HEK293 (cell line): ENCODE measurements around the gene RNU2-1.

Experiments
- CTCF ChIA-PET: fragments of 350-600 bp; formaldehyde crosslinking; extraction: SDS; loops from one replicate; lab custom pipeline; 2021; ENCODE audit warnings: antibody characterized with exemption; lab: Yijun Ruan, JAX
- POLR2A ChIA-PET: fragments of 300-600 bp; formaldehyde crosslinking; extraction: SDS; loops from one replicate; lab custom pipeline; 2020; ENCODE audit warnings: antibody characterized with exemption, inconsistent platforms; lab: Yijun Ruan, JAX
- H3K27ac ChIP-seq: fragments of 200-500 bp; sonication (Bioruptor generic); 2 replicates; pipeline ENCODE4 v1.5.1; 2014; ENCODE audit warnings: low read depth, low read length, control low read depth, inconsistent platforms; ENCODE audit errors: extremely low read depth
- H3K36me3 ChIP-seq, 2 experiments: fragments of 200-500 bp in 1 of 2; sonication (Bioruptor generic) in 1 of 2; 1 replicate in 1 of 2; 2 replicates in 1 of 2; pipeline ENCODE4 v1.5.1; 2014 to 2017; ENCODE audit warnings: inconsistent platforms in 2 of 2, low read length in 2 of 2; ENCODE audit not compliant: control insufficient read depth in 2 of 2, insufficient read depth in 1 of 2
- H3K4me1 ChIP-seq: fragments of 200-500 bp; sonication (Bioruptor generic); 2 replicates; pipeline ENCODE4 v1.5.1; 2014; ENCODE audit warnings: mild to moderate bottlenecking, low read length, inconsistent platforms; ENCODE audit not compliant: control insufficient read depth, insufficient read depth
- H3K4me3 ChIP-seq: 2 replicates; pipeline ENCODE4 v1.5.1; 2011; ENCODE audit warnings: low read depth, mild to moderate bottlenecking, control low read depth, low read length, moderate library complexity
- H3K9me3 ChIP-seq: fragments of 200-500 bp; sonication (Bioruptor generic); 2 replicates; pipeline ENCODE4 v1.5.1; 2014; ENCODE audit warnings: low read depth, low read length, inconsistent platforms; ENCODE audit not compliant: control insufficient read depth, insufficient read depth
- SP7 ChIP-seq: fragments of 450-650 bp; formaldehyde crosslinking; IDR thresholded peaks from 2 replicates; pipeline ENCODE4 v1.5.1; 2016; ENCODE audit warnings: missing biosample characterization, missing genetic modification characterization
- ZBTB7A ChIP-seq: fragments of 450-650 bp; formaldehyde crosslinking; IDR thresholded peaks from 2 replicates; pipeline ENCODE4 v1.5.1; 2016; ENCODE audit warnings: low read depth, missing biosample characterization, missing genetic modification characterization
- ZFHX2 ChIP-seq: fragments of 450-650 bp; formaldehyde crosslinking; conservative IDR thresholded peaks from 2 replicates; pipeline ENCODE4 v1.5.1; 2016; ENCODE audit warnings: missing biosample characterization, missing genetic modification characterization
- ZFP69B ChIP-seq: fragments of 450-650 bp; formaldehyde crosslinking; IDR thresholded peaks from 2 replicates; pipeline ENCODE4 v1.5.1; 2016; ENCODE audit warnings: missing biosample characterization, missing genetic modification characterization
- ZNF133 ChIP-seq: fragments of 450-650 bp; formaldehyde crosslinking; IDR thresholded peaks from 2 replicates; pipeline ENCODE4 v1.5.1; 2016; ENCODE audit warnings: missing biosample characterization, missing genetic modification characterization
- ZNF138 ChIP-seq: fragments of 450-650 bp; formaldehyde crosslinking; IDR thresholded peaks from 2 replicates; pipeline ENCODE4 v1.5.1; 2016; ENCODE audit warnings: missing biosample characterization, missing genetic modification characterization, borderline replicate concordance
- ZNF169 ChIP-seq: fragments of 450-650 bp; formaldehyde crosslinking; IDR thresholded peaks from 2 replicates; pipeline ENCODE4 v1.5.1; 2016; ENCODE audit warnings: missing biosample characterization, missing genetic modification characterization
- ZNF221 ChIP-seq: fragments of 450-650 bp; formaldehyde crosslinking; IDR thresholded peaks from 2 replicates; pipeline ENCODE4 v1.5.1; 2017; ENCODE audit warnings: missing biosample characterization, missing genetic modification characterization, borderline replicate concordance
- ZNF341 ChIP-seq: fragments of 450-650 bp; formaldehyde crosslinking; IDR thresholded peaks from 2 replicates; pipeline ENCODE4; 2016; ENCODE audit warnings: low read depth, missing biosample characterization, missing genetic modification characterization
- ZNF501 ChIP-seq: fragments of 450-650 bp; formaldehyde crosslinking; IDR thresholded peaks from 2 replicates; pipeline ENCODE4 v1.5.1; 2016; ENCODE audit warnings: missing biosample characterization, missing genetic modification characterization
- ZNF514 ChIP-seq: fragments of 450-650 bp; formaldehyde crosslinking; IDR thresholded peaks from 2 replicates; pipeline ENCODE4 v1.5.1; 2016; ENCODE audit warnings: missing biosample characterization, missing genetic modification characterization
- ZNF600 ChIP-seq: fragments of 450-650 bp; formaldehyde crosslinking; IDR thresholded peaks from 2 replicates; pipeline ENCODE4 v1.5.1; 2016; ENCODE audit warnings: missing biosample characterization, missing genetic modification characterization
- ZNF610 ChIP-seq: fragments of 450-650 bp; formaldehyde crosslinking; IDR thresholded peaks from 2 replicates; pipeline ENCODE4 v1.5.1; 2016; ENCODE audit warnings: missing biosample characterization, missing genetic modification characterization, borderline replicate concordance
- ZNF621 ChIP-seq: fragments of 450-650 bp; formaldehyde crosslinking; IDR thresholded peaks from 2 replicates; pipeline ENCODE4 v1.5.1; 2017; ENCODE audit warnings: missing biosample characterization, missing genetic modification characterization
- TF ChIP-seq, protein P1 (sequence below): fragments of 450-650 bp; formaldehyde crosslinking; IDR thresholded peaks from 2 replicates; pipeline ENCODE4 v1.5.1; 2016; ENCODE audit warnings: missing biosample characterization, missing genetic modification characterization
- TF ChIP-seq, protein P2 (sequence below): fragments of 450-650 bp; formaldehyde crosslinking; IDR thresholded peaks from 2 replicates; pipeline ENCODE4 v1.5.1; 2016; ENCODE audit warnings: missing biosample characterization, missing genetic modification characterization, borderline replicate concordance
- TF ChIP-seq, protein P3 (sequence below): fragments of 450-650 bp; formaldehyde crosslinking; conservative IDR thresholded peaks from 2 replicates; pipeline ENCODE4 v1.5.1; 2016; ENCODE audit warnings: low read depth, missing biosample characterization, missing genetic modification characterization
- TF ChIP-seq, protein P4 (sequence below): fragments of 450-650 bp; formaldehyde crosslinking; IDR thresholded peaks from 2 replicates; pipeline ENCODE4 v1.5.1; 2016; ENCODE audit warnings: missing biosample characterization, missing genetic modification characterization, low read depth

Gene RNU2-1

DNA sequence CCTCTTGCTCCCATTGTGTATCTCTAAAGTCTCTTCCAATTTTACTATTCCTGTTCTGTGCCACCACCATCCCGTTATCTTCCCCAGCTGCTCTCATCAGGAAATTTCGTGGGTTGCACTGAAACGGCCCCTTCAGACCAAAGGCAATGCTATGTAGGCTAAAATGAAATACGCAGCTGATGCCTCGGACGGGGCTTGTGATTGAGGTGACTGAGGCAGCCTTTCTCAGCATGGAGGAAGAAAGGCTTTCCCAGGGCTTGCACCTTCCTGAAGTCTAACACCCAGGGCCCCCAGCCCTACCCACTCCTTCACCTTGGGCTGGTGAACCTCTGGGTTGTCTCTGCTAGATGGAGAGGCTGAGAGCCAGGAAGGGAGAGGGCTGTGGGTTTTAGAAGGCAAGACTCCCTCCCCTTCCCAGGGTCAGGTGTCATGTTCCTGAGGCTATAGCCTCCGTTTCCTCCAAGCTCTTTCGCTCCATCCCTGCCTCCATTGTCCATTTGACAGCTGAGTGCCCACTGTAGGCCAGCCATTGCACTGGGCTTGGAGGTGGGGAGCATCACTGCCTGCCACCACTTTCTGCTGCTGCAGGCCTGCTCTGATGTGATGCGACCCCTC, 13.2 kb downstream of the RNU2-1 start:
- POLR2A ChIA-PET = interaction anchor here (1.3 kb wide), 1 partner anchor 95 kb away, joined by 8 read pairs; no protein-coding TSS in a partner anchor
- H3K36me3 ChIP-seq = peaks cover 0 to 24% of the 10 kb centered on the region in 2 experiments; a peak in 2 of 3 replicates
- CTCF ChIA-PET = interaction anchor here (0.9 kb wide), 1 partner anchor 88 kb away, joined by 3 read pairs; no protein-coding TSS in a partner anchor
- H3K27ac ChIP-seq = no peak overlapping the region
- H3K4me1 ChIP-seq = no peaks in the 10 kb centered on the region
- TF ChIP-seq ZNF221 (tag by site-specific recombination) (no peak), ZNF610 (tag by site-specific recombination) (no peak), ZNF501 (tag by site-specific recombination) (no peak), SP7 (no peak), ZNF341 (tag by site-specific recombination) (no peak), ZFP69B (no peak), ZBTB7A (no peak), ZNF138 (tag by site-specific recombination) (no peak), ZNF621 (tag by site-specific recombination) (no peak), ZFHX2 (tag by site-specific recombination) (no peak), ZNF133 (no peak), ZNF169 (no peak), ZNF514 (tag by site-specific recombination) (no peak), ZNF600 (tag by site-specific recombination) (no peak)
- TF ChIP-seq, protein P1, sequence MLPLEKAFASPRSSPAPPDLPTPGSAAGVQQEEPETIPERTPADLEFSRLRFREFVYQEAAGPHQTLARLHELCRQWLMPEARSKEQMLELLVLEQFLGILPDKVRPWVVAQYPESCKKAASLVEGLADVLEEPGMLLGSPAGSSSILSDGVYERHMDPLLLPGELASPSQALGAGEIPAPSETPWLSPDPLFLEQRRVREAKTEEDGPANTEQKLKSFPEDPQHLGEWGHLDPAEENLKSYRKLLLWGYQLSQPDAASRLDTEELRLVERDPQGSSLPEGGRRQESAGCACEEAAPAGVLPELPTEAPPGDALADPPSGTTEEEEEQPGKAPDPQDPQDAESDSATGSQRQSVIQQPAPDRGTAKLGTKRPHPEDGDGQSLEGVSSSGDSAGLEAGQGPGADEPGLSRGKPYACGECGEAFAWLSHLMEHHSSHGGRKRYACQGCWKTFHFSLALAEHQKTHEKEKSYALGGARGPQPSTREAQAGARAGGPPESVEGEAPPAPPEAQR (tag by site-specific recombination) = no peak
- TF ChIP-seq, protein P2, sequence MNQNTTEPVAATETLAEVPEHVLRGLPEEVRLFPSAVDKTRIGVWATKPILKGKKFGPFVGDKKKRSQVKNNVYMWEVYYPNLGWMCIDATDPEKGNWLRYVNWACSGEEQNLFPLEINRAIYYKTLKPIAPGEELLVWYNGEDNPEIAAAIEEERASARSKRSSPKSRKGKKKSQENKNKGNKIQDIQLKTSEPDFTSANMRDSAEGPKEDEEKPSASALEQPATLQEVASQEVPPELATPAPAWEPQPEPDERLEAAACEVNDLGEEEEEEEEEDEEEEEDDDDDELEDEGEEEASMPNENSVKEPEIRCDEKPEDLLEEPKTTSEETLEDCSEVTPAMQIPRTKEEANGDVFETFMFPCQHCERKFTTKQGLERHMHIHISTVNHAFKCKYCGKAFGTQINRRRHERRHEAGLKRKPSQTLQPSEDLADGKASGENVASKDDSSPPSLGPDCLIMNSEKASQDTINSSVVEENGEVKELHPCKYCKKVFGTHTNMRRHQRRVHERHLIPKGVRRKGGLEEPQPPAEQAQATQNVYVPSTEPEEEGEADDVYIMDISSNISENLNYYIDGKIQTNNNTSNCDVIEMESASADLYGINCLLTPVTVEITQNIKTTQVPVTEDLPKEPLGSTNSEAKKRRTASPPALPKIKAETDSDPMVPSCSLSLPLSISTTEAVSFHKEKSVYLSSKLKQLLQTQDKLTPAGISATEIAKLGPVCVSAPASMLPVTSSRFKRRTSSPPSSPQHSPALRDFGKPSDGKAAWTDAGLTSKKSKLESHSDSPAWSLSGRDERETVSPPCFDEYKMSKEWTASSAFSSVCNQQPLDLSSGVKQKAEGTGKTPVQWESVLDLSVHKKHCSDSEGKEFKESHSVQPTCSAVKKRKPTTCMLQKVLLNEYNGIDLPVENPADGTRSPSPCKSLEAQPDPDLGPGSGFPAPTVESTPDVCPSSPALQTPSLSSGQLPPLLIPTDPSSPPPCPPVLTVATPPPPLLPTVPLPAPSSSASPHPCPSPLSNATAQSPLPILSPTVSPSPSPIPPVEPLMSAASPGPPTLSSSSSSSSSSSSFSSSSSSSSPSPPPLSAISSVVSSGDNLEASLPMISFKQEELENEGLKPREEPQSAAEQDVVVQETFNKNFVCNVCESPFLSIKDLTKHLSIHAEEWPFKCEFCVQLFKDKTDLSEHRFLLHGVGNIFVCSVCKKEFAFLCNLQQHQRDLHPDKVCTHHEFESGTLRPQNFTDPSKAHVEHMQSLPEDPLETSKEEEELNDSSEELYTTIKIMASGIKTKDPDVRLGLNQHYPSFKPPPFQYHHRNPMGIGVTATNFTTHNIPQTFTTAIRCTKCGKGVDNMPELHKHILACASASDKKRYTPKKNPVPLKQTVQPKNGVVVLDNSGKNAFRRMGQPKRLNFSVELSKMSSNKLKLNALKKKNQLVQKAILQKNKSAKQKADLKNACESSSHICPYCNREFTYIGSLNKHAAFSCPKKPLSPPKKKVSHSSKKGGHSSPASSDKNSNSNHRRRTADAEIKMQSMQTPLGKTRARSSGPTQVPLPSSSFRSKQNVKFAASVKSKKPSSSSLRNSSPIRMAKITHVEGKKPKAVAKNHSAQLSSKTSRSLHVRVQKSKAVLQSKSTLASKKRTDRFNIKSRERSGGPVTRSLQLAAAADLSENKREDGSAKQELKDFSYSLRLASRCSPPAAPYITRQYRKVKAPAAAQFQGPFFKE (tag by site-specific recombination) = no peak
- TF ChIP-seq, protein P3, sequence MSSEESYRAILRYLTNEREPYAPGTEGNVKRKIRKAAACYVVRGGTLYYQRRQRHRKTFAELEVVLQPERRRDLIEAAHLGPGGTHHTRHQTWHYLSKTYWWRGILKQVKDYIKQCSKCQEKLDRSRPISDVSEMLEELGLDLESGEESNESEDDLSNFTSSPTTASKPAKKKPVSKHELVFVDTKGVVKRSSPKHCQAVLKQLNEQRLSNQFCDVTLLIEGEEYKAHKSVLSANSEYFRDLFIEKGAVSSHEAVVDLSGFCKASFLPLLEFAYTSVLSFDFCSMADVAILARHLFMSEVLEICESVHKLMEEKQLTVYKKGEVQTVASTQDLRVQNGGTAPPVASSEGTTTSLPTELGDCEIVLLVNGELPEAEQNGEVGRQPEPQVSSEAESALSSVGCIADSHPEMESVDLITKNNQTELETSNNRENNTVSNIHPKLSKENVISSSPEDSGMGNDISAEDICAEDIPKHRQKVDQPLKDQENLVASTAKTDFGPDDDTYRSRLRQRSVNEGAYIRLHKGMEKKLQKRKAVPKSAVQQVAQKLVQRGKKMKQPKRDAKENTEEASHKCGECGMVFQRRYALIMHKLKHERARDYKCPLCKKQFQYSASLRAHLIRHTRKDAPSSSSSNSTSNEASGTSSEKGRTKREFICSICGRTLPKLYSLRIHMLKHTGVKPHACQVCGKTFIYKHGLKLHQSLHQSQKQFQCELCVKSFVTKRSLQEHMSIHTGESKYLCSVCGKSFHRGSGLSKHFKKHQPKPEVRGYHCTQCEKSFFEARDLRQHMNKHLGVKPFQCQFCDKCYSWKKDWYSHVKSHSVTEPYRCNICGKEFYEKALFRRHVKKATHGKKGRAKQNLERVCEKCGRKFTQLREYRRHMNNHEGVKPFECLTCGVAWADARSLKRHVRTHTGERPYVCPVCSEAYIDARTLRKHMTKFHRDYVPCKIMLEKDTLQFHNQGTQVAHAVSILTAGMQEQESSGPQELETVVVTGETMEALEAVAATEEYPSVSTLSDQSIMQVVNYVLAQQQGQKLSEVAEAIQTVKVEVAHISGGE (tag by site-specific recombination) = no peak
- TF ChIP-seq, protein P4, sequence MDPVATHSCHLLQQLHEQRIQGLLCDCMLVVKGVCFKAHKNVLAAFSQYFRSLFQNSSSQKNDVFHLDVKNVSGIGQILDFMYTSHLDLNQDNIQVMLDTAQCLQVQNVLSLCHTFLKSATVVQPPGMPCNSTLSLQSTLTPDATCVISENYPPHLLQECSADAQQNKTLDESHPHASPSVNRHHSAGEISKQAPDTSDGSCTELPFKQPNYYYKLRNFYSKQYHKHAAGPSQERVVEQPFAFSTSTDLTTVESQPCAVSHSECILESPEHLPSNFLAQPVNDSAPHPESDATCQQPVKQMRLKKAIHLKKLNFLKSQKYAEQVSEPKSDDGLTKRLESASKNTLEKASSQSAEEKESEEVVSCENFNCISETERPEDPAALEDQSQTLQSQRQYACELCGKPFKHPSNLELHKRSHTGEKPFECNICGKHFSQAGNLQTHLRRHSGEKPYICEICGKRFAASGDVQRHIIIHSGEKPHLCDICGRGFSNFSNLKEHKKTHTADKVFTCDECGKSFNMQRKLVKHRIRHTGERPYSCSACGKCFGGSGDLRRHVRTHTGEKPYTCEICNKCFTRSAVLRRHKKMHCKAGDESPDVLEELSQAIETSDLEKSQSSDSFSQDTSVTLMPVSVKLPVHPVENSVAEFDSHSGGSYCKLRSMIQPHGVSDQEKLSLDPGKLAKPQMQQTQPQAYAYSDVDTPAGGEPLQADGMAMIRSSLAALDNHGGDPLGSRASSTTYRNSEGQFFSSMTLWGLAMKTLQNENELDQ = no peak
- TF ChIP-seq, all 188 proteins: peak for 0
- Histone ChIP-seq H3K9me3 (no peaks in the 10 kb centered on the region), H3K4me3 (no peak overlapping the region)
